GM10266 (cell line): ENCODE data around the gene GLB1L2.
"Not testable (repeated sequence)": the region's sequence is repeated elsewhere in the genome, so short reads cannot be mapped to it uniquely, and the experiment has no call there.

Experiments
- DNase-seq: peaks from one replicate; pipeline ENCODE4 v3.0.0; 2012; ENCODE audit errors: extremely low spot score
- CTCF ChIP-seq: IDR thresholded peaks from 2 replicates; pipeline ENCODE4 v1.5.1; 2012; ENCODE audit warnings: mild to moderate bottlenecking, low read depth; ENCODE audit not compliant: control insufficient read depth, insufficient read depth; ENCODE audit errors: missing control alignments

The GLB1L2 gene

GRCh38 chr11:134338654-134339053, 6.9 kb downstream of the GLB1L2 start:
- no peak for TF ChIP-seq CTCF
- DNase-seq: no peak

DNA sequence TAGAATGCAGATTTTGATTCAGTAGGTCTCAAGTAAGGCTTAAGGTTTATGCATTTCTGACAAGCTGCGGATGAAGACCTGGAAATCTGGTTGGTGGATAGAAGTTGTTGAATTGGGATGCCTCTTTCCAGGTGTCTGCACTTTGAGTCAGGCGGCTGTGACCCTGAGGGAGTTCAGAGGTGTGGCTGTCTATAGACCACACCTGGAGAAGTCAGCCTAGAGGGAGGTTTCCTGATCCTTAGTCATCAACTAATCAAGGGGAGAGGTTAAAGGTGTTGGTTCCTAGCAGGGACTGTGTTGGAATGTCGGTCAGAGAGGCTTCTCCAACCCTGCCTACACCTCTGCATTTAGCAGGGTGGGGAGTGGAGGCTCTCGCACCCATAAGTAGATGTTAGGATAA, 8.0 kb downstream of the GLB1L2 start:
- TF ChIP-seq CTCF: no peak
- no peak for DNase-seq

- DNase-seq: peak; percentile 10
Measured at GRCh38 chr11:134340354-134340964, 8.7 kb downstream of the GLB1L2 start.

DNA sequence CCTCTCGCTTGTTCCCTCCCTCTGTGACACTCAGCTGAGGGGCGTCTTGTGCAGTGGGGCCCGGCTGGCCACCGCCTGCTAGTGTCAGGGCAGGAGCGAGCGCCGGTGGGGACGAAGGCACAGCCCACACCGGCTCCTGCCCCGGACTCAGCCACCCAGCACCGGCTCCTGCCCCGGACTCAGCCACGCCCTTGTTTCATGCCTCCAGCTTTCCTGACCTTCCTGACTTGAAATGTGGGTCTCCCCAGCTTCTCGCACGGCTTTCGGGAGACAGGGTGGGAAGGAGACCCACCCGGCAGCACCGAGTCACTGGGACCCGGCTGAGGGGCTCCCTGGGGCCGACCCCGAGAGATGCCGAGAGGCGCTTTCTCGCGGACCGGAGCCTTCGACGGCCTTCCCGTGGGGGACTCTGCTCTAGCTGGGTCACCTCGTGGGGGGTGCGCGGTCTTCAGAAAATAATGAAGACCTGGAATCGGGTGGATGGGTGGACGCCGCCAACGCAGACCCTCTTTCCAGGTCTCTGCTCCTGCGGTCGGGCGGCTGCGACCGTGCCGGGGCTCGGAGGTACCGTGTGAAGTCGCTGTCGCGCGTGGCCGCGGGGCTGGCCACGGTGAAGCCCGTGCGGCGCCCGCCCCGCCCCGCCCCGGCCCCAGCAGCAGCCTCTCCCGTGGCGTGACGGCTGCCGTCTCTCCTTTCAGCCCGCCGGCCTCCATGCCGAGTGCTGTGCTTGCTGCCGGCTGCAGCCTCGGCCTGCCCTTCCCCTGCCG, 10.2 kb downstream of the GLB1L2 start:
- peak; percentile 24 for DNase-seq
- no peak for TF ChIP-seq CTCF

More at GRCh38 chr11:134340354-134340964, 8.7 kb downstream of the GLB1L2 start:
- TF ChIP-seq CTCF: no peak

DNA sequence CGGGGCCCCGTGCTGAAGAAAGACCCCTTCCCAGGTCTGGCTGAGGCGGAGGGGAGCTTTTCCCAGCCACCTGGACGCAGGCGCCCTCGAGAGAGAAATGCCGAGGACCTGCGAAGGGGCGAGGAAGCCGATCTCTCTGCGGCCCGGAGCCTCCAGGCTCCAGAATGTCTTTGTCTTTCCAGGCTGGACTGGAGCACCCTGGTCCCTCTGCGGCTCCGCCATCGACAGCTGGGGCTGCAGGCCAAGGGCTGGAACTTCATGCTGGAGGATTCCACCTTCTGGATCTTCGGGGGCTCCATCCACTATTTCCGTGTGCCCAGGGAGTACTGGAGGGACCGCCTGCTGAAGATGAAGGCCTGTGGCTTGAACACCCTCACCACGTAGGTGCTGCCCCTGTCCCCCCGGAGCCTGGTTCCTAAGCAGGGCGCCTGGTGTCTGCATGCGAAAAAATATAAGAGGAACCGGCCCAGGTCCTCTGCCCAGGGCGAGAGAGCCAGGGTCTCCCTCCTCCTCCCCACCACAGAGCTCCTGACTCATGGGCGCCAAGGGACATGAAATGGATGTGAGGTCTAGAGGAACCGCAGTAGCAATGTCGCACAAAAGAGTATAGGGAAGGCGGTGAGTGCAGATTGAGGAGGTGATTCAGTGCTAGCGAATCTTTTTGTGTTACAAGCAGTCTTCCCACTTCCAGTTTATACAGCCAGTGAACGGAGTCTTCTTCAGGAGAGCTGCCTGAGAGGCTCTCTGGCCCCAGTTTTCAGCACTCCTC, 11.0 kb downstream of the GLB1L2 start:
- peak; percentile 12 for DNase-seq
- TF ChIP-seq CTCF: no peak

GRCh38 chr11:134343646-134344045, 11.9 kb downstream of the GLB1L2 start:
- DNase-seq: no peak
- TF ChIP-seq CTCF: no peak

DNA sequence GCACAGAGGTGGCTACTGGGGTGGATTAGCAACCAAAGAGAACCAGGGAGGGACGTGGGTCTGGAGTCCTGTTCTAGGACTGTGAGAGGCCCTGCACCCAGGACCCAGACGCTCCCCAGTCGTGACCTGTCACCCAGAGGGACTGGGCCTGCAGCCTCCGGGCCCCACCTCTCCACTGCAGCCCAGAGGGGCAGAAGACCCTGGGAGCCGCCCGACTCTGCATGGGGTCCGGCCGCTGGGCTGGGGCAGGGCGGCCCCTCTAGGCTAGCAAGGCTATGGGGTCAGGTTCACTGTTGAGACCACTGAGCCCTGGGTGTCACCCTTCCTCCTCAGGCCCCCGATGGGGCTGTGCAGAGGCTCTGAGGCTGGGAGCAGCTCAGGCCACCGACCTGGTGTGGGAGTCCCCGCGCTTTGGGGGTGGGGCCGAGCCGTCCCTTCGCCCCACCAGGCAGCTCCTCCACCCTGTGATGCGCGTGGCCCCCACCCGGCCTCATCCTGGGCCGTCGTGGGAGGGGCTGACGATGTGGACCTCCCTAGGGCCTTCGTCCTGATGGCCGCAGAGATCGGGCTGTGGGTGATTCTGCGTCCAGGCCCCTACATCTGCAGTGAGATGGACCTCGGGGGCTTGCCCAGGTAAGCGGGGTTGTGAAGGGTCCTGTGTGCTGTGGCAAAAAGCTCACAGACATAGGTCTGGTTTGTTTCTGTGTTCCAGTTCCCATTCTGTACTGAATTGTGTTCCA, 12.9 kb downstream of the GLB1L2 start:
- DNase-seq: not testable (repeated sequence)
